NT2/D1 (cell line): ENCODE results near the gene LEO1.

Source experiments
- DNase-seq: peaks from one replicate; pipeline ENCODE4 v3.0.0-alpha.2; 2011; ENCODE audit warnings: low read depth, low spot score
- H3K27me3 ChIP-seq: 2 replicates; pipeline ENCODE4 v1.6.0; 2011; ENCODE audit warnings: mild to moderate bottlenecking; ENCODE audit not compliant: insufficient read length, insufficient read depth
- H3K36me3 ChIP-seq: 2 replicates; pipeline ENCODE4 v1.6.1; 2011; ENCODE audit warnings: mild to moderate bottlenecking, low read length, mixed read lengths; ENCODE audit not compliant: insufficient read depth, insufficient read length
- H3K4me1 ChIP-seq: 2 replicates; pipeline ENCODE4 v1.5.1; 2011; ENCODE audit not compliant: insufficient read depth, insufficient read length
- H3K4me3 ChIP-seq: 2 replicates; pipeline ENCODE4 v1.5.1; 2011; ENCODE audit warnings: low read depth; ENCODE audit not compliant: insufficient read length
- H3K9ac ChIP-seq: 2 replicates; pipeline ENCODE4 v1.6.0; 2011; ENCODE audit warnings: low read depth; ENCODE audit not compliant: insufficient read length
- H3K9me3 ChIP-seq: 2 replicates; pipeline ENCODE4 v1.5.1; 2011; ENCODE audit warnings: mild to moderate bottlenecking, low read length; ENCODE audit not compliant: insufficient read depth
- SUZ12 ChIP-seq: IDR thresholded peaks from 2 replicates; pipeline ENCODE4 v1.6.1; 2011; ENCODE audit not compliant: insufficient read length, insufficient read depth; ENCODE audit errors: extremely low read depth
- YY1 ChIP-seq: IDR thresholded peaks from 2 replicates; pipeline ENCODE4 v1.6.1; 2011; ENCODE audit not compliant: insufficient read length, insufficient read depth
- ZNF274 ChIP-seq: IDR thresholded peaks from 2 replicates; pipeline ENCODE4 v1.6.1; 2011; ENCODE audit warnings: mild to moderate bottlenecking, low read depth, low read length

LEO1 gene

DNA sequence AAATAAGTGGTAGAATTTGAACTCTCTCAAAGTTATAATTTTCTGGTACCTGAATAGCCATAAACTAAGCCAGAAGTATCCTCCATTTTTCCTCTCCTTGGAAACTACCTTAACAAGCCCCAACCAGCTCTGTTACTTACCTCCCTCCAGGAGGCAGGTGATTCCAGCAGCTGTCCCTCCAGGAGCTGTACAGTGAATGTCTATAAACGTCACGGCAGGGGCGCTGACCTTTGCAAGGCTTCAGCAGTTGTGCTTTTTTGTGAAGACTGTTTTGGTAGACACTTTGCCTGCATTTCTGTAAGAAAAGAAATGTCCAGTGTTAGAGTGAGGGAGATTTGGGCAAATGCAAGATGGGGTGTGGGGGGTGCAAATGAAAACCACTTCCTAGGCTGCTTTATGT, 67.2 kb downstream of the LEO1 start:
- peaks cover 40% of the 10 kb centered on the region for H3K36me3 ChIP-seq
- no peaks in the 10 kb centered on the region for H3K9me3 ChIP-seq
- no peaks in the 10 kb centered on the region for H3K27me3 ChIP-seq
- no peaks in the 10 kb centered on the region for H3K4me1 ChIP-seq
- no peak overlapping the region for H3K9ac ChIP-seq
- no peak overlapping the region for H3K4me3 ChIP-seq
- TF ChIP-seq YY1 (no peak), SUZ12 (no peak), ZNF274 (no peak)
- DNase-seq = no peak

- peaks cover 6% of the 10 kb centered on the region; the same call in 1 of the 2 replicates for H3K9me3 ChIP-seq
- H3K4me3 ChIP-seq = no peak overlapping the region
- H3K36me3 ChIP-seq = peaks cover 24% of the 10 kb centered on the region
- no peak for TF ChIP-seq ZNF274
- TF ChIP-seq SUZ12 = no peak
- no peak for TF ChIP-seq YY1
- H3K9ac ChIP-seq = no peak overlapping the region
- no peaks in the 10 kb centered on the region for H3K4me1 ChIP-seq
- DNase-seq = no peak
- H3K27me3 ChIP-seq = no peaks in the 10 kb centered on the region
Measured at GRCh38 chr15:51889486-51889885, 82.1 kb downstream of the LEO1 start.

- Histone ChIP-seq H3K9ac (no peak overlapping the region), H3K9me3 (peaks cover 14% of the 10 kb centered on the region; the same call in 1 of the 2 replicates), H3K36me3 (peaks cover 16% of the 10 kb centered on the region), H3K27me3 (no peaks in the 10 kb centered on the region), H3K4me3 (no peak overlapping the region), H3K4me1 (no peaks in the 10 kb centered on the region)
- TF ChIP-seq YY1 (no peak), ZNF274 (no peak), SUZ12 (no peak)
- no peak for DNase-seq
Measured at GRCh38 chr15:51888593-51889195, 82.9 kb downstream of the LEO1 start.
